ENCODE measurements around the gene SPTBN1.

DNA sequence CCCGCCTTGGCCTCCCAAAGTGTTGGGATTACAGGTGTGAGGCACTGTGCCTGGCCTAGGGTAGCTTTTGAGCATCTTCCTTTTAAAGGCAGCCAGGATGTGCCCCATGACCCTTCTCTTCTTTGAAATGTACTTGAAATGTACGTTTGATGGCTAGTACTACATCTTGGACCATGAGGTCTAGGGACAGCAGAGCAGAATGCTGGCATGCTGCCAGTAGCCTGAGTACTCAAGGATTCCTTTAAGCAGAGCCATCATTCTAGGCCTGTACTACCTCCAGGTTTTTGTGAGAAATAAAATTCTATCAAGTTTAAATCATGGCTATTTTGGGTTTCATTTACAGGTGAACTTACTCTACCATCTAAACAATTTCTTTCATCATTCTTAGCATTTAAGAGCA is 264.4 kb downstream of the SPTBN1 start:
- TF ChIP-seq, protein P1, sequence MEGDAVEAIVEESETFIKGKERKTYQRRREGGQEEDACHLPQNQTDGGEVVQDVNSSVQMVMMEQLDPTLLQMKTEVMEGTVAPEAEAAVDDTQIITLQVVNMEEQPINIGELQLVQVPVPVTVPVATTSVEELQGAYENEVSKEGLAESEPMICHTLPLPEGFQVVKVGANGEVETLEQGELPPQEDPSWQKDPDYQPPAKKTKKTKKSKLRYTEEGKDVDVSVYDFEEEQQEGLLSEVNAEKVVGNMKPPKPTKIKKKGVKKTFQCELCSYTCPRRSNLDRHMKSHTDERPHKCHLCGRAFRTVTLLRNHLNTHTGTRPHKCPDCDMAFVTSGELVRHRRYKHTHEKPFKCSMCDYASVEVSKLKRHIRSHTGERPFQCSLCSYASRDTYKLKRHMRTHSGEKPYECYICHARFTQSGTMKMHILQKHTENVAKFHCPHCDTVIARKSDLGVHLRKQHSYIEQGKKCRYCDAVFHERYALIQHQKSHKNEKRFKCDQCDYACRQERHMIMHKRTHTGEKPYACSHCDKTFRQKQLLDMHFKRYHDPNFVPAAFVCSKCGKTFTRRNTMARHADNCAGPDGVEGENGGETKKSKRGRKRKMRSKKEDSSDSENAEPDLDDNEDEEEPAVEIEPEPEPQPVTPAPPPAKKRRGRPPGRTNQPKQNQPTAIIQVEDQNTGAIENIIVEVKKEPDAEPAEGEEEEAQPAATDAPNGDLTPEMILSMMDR (conservative IDR thresholded peaks at IDR 0.05): no peak
- no peak for TF ChIP-seq ZFX (IDR thresholded peaks at IDR 0.05)

All from C4-2B (cell line).